Nucleus accumbens (tissue), 56 donors: ENCODE data around the gene NDRG2.

Source experiments
- DNase-seq, 56 donors: peaks; one replicate each; lab custom pipeline; 2025; lab: John Stamatoyannopoulos, UW

Gene NDRG2

GRCh38 chr14:21037156-21037555 lies 12.3 kb upstream of the NDRG2 start:
- DNase-seq, result no peak

- peak in 4 of 56 donors; percentile 8 to 42 (median 26) for DNase-seq
Measured at GRCh38 chr14:21036751-21037150, 11.9 kb upstream of the NDRG2 start.

DNA sequence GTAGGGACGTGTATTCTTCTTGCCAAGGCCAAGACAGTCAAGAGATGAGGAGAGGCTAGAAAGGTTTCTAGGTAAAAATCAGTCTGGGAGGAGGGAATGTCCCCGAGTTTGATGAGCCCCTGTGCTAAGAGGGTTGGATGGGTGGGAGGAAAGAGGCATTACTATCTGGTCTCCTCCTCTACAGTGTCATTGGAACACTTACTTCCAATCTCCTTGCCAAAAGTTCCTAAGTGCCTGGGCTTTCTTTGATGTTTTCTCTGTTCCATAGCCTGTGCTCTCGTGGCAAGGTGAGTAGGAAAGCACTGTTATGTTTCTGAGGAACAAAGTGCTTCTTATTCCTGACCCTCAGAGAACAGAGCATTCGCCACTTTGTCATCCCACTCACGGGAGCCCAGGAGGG lies 9.8 kb upstream of the NDRG2 start, which contains the start of gene RNASE13:
TSS of gene RNASE13 (minus strand) at position 101 of the 400 bp plus-strand sequence. CDS start 519 bp downstream, outside the sequence.
- no peak for DNase-seq

DNA sequence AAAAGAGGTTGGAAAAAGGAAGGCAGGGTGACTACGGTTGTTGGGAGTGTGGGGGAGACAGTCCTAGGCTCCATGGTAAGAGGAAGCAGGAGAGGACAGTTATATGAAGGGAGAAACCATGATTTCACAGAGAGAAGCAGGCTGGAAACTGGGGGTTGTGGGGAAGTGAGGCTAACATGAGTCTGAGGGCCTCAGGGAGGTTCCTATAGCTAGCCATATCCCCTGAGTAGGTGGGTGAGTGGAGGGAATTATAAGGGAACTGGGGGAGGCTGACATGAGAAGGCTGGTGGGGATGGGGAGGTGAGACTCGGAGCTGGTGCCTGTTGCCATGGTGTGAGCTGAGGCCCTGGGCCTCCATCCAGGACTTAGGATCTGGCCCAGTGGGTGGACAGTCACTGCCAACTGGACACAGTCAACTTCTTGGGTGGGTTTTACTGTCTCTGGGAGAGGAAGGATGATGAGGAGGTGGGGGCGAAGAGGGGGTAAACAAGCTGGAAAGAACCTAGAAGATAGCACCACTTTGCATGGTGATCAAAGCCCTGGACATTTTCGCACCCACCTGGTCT lies 8.4 kb upstream of the NDRG2 start:
- DNase-seq, result peak in 9 of 56 donors; percentile 7 to 36 (median 23)

DNA sequence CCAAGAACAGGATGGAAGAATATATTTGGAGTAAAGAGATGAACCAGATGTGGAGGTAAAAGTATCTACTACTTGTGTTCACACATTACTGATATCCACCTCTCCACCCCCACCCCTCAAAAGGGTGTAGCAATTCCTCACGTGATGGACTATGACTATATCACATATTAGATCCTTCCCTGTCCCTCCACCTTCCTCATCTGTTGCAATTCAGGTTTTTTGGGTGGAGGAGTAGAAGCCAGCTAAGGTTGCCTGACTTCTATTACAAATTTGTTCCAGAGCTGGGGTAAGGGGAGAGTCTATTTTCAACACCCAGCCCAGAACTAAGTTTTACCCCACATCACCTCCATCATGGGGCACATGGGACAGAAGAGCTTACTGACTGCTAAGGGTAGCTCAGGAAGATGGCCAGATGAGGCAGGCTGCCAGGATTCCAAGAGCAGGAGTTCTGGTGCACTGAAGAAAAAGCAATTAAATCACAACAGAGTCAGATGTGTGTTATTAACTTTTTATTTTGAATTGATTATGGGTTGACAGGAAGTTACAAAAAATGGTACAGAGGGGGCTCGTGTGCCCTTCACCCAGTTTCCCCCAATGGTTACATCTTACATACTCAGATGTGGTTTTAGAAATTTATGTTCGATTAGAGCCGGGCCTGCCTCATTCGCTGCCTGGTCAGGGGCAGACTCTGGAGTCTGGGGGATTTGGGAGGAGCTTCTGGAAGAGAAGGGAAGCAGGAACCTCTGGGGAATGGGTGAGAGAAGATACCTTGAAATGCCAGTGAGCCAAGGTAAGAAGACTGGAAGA lies 7.7 kb upstream of the NDRG2 start:
- DNase-seq, result peak in 3 of 56 donors; percentile 4 to 26 (median 17)

- no peak for DNase-seq
Measured at GRCh38 chr14:21030531-21030930, 5.7 kb upstream of the NDRG2 start.

GRCh38 chr14:21029917-21030316 lies 5.1 kb upstream of the NDRG2 start, which contains the start of gene TPPP2:
Gene TPPP2 (plus strand): TSS chr14:21030217. CDS start chr14:21030582, 365 bp downstream.
- DNase-seq, result no peak

DNA sequence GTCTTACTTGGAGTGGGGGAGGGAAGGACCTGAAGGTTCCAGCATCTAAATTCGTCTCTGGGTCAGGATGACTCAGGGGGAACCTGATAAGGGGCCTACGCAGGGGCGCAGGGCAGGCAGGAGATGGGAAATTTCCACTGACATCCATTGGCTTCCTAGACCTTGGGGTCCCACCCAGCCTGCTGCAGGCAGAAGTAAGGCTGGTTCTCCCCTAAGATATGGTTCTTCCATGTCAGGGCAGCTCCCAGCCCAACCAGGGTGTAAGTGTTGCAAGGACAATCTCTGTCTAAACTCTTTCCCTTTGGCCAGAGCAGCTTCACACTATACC lies 2.1 kb upstream of the NDRG2 start:
- peak in 4 of 56 donors; percentile 37 to 66 (median 50) for DNase-seq

DNA sequence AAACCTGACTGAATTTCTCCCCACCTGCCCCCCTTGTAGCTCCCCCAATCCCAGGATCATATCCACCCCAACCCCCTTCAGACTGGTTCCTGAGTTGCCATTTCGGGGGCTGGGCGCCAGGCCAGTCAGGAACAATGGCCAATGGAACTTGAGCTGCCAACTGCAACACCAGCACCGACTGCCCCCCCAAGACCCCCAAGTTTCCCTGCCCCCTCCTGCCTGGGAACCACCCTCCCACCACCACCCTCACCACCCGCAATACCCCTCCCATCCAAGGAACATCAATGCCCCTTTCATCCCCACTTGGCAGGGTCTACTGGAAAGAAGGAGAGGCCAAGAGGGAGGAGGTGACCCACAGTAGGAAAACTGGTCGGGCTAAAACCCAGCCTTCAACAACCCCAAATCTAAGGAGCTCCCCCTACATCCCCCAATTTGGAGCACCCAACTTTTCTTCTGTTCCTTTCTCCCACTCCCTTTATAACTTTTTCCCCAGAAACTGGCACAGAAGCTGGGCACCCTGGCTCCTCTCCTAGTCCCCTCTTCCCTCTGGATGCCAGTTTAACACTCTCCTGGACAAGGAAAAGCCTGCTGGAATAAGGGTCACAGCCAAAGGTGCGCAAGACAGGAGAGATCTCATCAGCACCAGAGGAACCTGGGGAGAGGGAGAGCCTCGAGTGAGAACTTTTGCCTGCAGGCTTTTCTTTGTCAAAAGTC lies 1.6 kb upstream of the NDRG2 start:
- DNase-seq, result peak in 55 of 56 donors; percentile 43 to 94 (median 85)

DNA sequence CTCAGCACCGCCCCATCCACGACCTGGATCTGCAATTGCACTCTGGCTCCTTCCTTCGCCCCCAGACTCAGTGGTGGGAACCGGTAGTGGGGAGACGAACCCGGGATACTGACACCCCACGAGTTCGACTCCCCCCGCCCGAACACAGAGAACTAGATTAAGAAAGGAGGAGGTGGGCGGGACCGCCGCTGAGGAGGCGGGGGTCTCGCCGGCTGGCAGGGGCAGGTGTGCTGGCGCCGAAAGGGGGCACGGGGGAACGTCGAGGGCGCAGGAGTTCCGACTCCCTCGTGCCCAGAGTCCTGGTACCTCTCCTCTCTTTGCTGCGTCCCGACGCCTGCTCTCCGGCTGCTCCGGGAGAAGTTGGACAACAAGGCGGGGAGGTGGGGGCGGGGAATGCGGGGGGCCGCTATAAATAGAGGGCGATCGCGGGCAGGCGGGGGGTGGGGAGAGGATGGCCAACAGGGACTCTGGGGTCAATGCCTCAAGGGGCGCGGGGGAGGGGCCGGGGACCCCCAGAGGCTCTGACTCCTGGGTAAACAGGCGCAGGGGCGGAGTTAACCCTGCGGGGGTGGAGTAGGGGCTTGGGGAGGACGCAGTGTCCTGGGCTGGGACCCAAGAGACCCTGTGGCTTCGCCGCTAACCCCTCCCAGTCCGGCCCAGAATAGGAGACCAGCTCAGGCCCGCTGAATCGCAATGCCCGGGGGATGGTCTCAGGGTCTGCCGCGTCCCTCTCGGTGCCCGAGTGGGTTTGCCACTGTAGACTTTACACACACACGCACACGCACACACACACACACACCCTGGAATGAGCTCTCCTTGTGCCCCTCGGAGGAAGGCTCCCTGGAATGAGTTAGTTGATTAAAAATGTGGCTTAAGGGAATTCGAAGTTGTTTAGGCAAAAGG lies 761 bp upstream of the NDRG2 start:
- DNase-seq, result peak; percentile 35 to 96 (median 86)

DNA sequence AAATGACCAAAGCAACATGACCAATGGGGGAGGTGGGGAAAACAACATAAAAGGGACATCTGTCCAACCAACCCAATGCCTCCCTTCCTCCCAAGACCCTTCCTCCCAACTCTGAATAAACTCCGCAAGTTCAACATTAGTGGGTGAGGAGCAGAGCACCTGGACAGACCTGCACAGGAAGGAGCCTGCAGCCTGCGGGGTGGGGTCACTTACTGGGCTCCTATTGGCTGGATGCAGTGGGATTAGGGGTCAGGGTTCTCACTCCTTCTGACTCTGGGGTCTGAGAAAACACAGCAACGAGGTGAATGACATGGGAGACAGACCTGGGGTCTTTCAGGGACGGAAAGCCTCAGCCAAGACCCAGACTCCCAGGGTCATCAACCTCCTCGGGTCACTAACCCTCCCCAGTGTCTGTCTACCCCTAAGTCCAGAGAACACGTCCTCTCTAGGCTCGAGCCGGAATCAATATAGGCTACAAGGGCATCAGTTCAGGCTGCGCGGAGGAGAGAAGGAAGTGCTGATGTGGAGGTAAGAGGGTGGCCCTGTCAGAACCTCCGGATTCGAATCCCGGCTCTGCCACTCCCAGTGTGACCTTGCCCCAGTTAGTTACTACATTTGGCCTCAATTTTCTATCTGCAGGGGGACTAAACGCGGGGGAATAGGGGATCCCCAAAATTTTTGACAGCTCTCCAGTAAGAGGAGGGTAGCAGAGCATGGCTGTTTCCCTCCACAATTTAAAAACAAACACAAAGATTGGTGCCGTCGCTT lies 860 bp downstream of the NDRG2 start:
- no peak for DNase-seq

DNA sequence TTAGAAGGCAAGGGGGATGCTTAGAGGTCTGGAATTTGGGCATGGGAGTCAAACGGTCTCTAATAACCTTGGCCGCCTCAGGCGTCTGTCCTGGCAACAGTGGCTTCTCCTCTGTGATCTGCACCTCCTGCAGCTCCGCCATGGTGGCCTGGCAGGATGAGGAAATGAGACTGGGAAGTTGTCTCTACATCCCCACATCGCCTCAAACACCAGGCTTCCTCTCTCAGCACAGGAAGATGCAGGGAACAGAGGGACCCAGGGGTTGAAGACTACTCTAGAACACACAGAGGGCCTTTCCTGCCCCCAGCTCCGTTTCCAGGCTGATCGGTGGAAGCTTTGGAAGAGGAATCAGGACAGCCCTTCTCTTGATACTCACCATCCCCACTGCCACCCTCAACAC lies 1.7 kb downstream of the NDRG2 start:
- DNase-seq, result peak in 15 of 56 donors; percentile 9 to 48 (median 19)

DNA sequence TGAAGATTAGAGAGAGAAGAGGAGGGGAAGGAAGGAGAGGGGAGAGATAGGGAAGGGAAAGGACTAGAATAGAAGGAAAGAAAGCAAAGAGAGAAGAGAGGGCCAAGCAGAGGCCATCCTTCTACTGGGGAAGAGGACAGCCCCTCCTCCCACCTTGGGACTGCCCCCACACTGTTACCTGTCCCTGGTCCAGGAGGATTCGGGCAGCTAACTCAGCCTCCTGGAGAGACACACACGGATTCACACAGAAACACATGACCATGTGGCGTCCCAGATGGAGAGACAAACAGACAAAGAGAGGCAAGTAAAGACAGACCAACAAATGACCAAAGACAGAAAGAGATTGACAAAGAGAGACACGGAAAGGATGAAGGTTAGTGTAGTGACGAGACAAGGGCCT lies 2.2 kb downstream of the NDRG2 start:
- DNase-seq, result no peak

- no peak for DNase-seq
Measured at GRCh38 chr14:21020977-21021545, 3.8 kb downstream of the NDRG2 start.

- no peak for DNase-seq
Measured at GRCh38 chr14:21019366-21019765, 5.5 kb downstream of the NDRG2 start.

- DNase-seq, result no peak
Measured at GRCh38 chr14:21018781-21019180, 6.1 kb downstream of the NDRG2 start.

GRCh38 chr14:21018286-21018685 lies 6.6 kb downstream of the NDRG2 start:
- no peak for DNase-seq

DNA sequence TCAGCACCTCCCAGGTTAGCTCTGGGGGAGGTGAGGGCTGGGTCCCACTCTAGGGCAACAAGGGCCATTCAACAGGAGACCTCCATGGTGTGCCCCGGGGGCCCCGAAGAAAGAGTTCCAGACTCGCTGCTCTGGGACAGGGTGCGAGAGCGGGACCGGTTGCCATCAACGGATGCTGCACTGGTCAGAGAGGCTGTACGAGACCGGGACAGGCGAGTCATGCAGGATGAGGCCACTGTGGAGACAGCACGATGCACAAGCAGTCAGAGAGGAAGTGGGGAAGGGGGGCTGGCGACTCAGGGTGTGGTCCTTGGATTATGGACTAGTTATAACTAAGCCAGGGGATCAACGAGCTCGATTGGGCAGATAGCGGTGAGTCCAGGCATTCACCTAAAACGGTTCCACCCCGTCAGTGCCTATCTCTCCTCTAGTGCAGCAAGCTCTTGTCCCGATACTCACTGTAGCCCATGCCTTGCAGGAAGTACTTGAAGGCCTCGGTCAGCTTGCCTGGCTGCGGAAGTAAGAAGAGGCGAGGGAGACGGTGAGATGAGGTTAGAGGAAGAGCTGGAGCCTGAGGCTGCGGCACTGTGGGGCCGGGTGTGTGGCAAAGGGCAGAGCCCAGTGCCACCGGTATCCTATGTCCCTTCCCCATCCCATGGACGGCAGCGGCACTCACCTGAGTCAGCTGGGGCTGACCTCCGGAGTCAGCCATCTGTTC lies 7.2 kb downstream of the NDRG2 start:
- peak in 1 of 56 donors; percentile 7 for DNase-seq
